Adipocyte (in vitro differentiated cells): Measurements from ENCODE around the gene DSP.

Source experiments
- DNase-seq: peaks from one replicate; pipeline ENCODE4 v3.0.0-alpha.2; 2015; ENCODE audit warnings: low read depth
- H3K27me3 ChIP-seq: replicated peaks from 2 replicates; pipeline ENCODE4 v1.7.0; 2013; ENCODE audit warnings: mild to moderate bottlenecking, low read length, moderate library complexity; ENCODE audit not compliant: control insufficient read depth, insufficient read depth
- H3K36me3 ChIP-seq: 2 replicates; pipeline ENCODE4 v1.7.0; 2013; ENCODE audit warnings: low read length, mild to moderate bottlenecking, moderate library complexity; ENCODE audit not compliant: control insufficient read depth, insufficient read depth, severe bottlenecking
- H3K4me1 ChIP-seq: 2 replicates; pipeline ENCODE4 v1.7.0; 2013; ENCODE audit warnings: mild to moderate bottlenecking, low read length, moderate library complexity; ENCODE audit not compliant: control insufficient read depth, insufficient read depth
- H3K4me3 ChIP-seq: 2 replicates; pipeline ENCODE4 v1.7.0; 2013; ENCODE audit warnings: mild to moderate bottlenecking, low read length, moderate library complexity
- H3K9ac ChIP-seq: 2 replicates; pipeline ENCODE4 v1.7.0; 2013; ENCODE audit warnings: mild to moderate bottlenecking, low read length, moderate library complexity
- H3K9me3 ChIP-seq: 2 replicates; pipeline ENCODE4 v1.7.0; 2013; ENCODE audit warnings: mild to moderate bottlenecking, low read length, moderate library complexity; ENCODE audit not compliant: control insufficient read depth

The DSP gene

DNA sequence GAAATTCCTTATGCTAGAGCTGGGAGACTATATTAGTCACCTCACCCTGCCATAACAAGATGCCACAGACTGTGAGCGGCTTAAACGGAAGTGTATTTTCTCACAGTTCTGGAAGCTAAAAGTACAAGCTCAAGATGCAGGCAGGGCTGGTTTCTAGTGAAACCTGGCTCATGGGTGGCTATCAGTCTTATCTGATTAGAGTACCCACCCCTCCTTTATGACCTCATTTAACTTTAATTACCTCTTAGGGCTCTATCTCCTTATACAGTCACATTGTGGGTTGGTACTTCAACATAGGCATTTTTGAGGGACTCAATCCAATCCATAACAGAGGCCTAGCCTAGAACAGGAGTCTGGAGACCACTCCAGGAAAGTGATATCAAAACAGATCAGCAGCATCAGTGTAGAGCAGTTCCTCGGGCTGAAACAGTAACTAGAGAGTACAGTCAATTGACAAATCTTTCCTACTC lies 46.2 kb downstream of the DSP start:
- DNase-seq = peak; percentile 18
- H3K4me3 ChIP-seq = no peak overlapping the region
- no peaks in the 10 kb centered on the region for H3K9me3 ChIP-seq

DNA sequence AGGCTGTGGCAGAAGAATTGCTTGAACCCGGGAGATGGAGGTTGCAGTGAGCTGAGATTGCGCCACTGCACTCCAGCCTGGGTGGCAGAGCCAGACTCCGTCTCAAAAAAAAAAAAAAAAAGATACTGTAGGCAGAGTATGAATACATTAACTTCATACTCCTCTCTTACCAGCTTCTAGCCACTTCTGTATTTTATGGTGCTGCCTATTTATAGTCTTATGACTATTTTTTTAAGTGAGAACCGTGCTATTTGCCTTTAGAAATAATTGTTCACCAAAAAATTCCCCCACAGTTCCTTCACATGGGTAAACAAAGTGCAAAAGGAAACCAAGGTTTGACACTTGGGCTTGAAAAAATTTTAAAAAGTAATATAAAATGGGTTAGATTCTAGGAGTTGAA lies 47.0 kb downstream of the DSP start:
- H3K27me3 ChIP-seq = no peaks in the 10 kb centered on the region
- peaks cover 23% of the 10 kb centered on the region for H3K4me1 ChIP-seq
- H3K9ac ChIP-seq = no peak overlapping the region
- no peak for DNase-seq
- H3K4me3 ChIP-seq = no peak overlapping the region
- peaks cover 23% of the 10 kb centered on the region for H3K36me3 ChIP-seq
- no peaks in the 10 kb centered on the region for H3K9me3 ChIP-seq

More for the DNA sequence above, 46.2 kb downstream of the DSP start:
- Histone ChIP-seq H3K27me3 (no peaks in the 10 kb centered on the region), H3K36me3 (peaks cover 28% of the 10 kb centered on the region), H3K9ac (no peak overlapping the region), H3K4me1 (peaks cover 23% of the 10 kb centered on the region)

DNA sequence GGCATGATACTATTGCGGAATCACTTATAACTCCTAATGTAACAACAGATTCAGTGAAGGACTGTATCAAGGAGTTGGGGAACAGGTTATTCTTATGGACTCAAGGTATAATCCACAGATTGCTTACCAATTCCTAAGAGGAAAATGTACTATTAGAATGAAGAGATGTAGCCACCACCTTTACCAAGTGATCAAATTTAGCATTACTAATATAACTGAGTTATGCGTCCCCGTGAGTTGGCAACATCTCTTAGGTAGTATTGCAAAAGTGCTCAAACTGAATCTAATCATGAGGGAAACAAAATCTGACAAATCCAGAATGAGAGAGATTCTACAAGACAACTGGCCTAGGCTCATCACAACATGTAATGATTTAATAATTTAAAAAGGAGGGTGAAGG lies 47.8 kb downstream of the DSP start:
- no peaks in the 10 kb centered on the region for H3K27me3 ChIP-seq
- H3K4me3 ChIP-seq = peak overlapping the region; percentile 94
- peak overlapping the region; percentile 94 for H3K9ac ChIP-seq
- peaks cover 23% of the 10 kb centered on the region for H3K4me1 ChIP-seq
- H3K9me3 ChIP-seq = no peaks in the 10 kb centered on the region
- H3K36me3 ChIP-seq = peaks cover 23% of the 10 kb centered on the region
- DNase-seq = peak; percentile 20

DNA sequence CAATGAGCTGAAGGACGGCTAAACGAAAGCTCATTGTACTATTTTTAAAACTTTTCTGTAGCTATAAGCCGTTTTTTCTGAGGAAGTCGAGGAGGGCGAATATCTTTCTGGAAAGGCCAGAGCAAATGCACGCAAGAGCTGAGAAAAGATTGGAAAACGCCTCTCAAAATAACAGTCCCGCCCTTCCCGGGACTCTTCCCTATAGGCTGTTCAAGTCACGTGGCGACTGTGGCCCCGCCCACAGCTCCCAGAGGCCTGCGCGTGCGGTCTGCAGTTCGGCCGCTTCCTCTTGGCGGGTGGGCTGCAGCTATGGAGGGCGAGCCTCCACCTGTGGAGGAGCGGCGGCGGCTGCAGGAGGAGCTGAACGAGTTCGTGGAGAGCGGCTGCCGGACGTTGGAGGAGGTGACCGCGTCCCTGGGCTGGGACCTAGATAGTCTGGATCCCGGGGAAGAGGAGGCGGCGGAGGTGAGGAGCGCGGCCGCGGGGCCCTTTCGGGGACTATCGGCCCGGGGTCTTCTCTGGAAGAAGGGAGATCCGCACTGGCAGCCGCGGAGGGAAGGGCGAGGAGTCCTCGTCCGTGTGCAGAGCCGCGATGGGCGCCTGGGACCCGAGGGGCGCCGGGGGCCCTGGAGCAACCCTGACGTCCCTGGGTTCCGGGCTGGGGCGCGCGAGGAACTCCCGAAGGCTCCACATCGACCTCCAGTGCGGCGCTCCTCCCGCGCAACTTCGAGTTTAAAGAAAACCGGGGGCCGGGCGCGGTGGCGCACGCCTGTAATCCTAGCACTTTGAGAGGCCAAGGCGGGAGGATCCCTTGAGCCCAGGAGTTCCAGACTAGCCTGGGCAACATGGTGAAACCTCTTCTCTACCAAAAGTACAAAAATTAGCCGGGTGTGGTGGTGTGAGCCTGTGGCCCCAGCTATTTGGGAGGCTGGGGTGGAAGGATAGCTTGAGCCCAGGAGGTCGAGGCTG lies 48.8 kb downstream of the DSP start, which contains the start of gene SNRNP48:
Gene SNRNP48, plus strand, starts transcription at position 250 of the 969 bp plus-strand sequence. Its CDS starts 60 bp downstream, at position 310.
- Histone ChIP-seq H3K4me1 (peaks cover 23% of the 10 kb centered on the region), H3K4me3 (peak within 1 kb of the TSS; percentile 94), H3K9me3 (no peaks in the 10 kb centered on the region), H3K27me3 (no peaks in the 10 kb centered on the region), H3K9ac (peak within 1 kb of the TSS; percentile 94), H3K36me3 (peaks cover 25% of the 10 kb centered on the region)
- DNase-seq = peak; percentile 98

DNA sequence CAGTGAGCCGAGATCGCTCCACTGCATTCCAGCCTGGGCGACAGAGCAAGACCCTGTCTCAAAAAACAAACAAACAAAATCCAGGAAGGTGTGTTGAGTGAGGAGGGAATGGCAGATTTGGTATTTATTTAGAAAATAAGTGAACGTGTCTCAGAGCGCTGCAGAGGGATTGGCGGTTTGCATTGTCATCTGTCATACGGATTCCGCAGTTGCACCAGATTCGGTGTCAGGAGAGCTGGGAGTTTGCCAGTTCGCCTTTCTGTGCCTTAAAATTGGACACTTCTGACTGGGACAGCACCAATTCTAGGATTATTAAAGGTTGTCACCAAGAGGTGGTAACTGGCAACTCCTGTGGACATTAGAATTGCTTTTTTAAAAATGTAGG lies 49.4 kb downstream of the DSP start:
- Histone ChIP-seq H3K9ac (peak overlapping the region; percentile 94), H3K4me3 (peak overlapping the region; percentile 94), H3K9me3 (no peaks in the 10 kb centered on the region), H3K27me3 (no peaks in the 10 kb centered on the region), H3K4me1 (peaks cover 23% of the 10 kb centered on the region), H3K36me3 (peaks cover 27% of the 10 kb centered on the region)
- peak; percentile 15 for DNase-seq

DNA sequence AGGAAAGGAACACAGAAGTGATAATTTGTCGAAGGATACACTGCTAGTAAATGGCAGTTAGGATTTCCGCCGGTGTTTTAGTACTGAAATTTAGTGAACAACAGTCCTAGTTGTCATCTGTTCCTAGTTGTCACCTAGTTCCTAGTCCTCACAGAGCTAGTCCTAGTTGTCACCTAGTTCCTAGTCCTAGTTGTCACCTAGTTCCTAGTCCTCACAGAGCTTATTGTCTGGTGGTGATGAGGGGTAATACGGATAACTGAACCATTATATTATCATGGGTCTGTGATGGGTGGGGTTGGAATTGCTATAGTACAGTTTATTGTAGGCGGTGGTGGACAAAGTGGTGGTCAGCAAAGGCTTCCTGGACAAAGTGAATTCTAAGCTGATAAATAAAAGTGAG lies 50.3 kb downstream of the DSP start:
- Histone ChIP-seq H3K27me3 (no peaks in the 10 kb centered on the region), H3K4me3 (peak overlapping the region; percentile 94), H3K4me1 (peaks cover 23% of the 10 kb centered on the region), H3K36me3 (peaks cover 35% of the 10 kb centered on the region), H3K9me3 (no peaks in the 10 kb centered on the region), H3K9ac (no peak overlapping the region)
- DNase-seq = no peak

DNA sequence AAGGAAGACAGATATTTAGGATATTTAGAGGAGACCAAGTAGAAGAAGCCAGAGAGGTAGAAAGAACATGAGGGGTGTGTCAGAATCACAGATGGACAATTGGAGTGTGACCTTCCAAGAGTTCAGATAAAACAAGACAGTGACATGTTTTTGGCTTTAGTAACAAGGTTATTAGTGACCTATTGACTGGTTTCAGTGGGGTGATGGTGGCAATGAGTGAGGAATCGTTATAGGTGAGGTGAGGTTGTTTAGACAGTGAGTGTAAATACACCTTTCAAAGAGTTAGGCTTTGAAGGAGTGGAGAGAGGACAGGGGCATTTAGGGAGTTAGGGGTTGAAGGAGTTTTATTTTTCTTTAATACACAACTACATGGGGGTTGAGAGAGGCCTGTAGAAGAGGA lies 51.8 kb downstream of the DSP start:
- Histone ChIP-seq H3K4me3 (no peak overlapping the region), H3K9me3 (no peaks in the 10 kb centered on the region), H3K4me1 (peaks cover 23% of the 10 kb centered on the region), H3K27me3 (no peaks in the 10 kb centered on the region), H3K9ac (no peak overlapping the region), H3K36me3 (peaks cover 48% of the 10 kb centered on the region)
- no peak for DNase-seq

DNA sequence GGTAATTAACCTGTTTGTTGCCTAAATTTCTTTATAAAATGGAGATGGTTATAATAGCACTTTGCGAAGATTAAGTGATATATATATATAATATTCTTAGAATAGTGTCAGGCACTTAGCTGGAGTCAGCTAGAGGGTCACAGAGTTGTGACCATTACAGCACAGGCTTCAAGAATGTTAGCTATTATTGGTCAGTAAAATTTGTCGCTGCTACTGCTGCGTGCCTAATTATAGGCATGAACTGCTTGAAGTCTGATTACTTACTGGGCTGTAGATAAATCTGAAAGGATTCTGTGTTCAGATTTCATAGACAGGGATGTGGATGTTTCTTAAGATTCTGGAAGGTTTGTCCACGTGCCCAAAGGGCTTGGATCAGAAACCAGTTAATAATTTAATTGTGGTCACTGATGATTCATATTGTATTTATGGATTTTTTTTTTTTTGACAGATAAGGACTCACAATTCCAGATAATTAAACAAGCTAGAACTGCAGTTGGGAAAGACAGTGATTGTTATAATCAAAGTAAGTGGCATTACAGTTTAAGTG lies 53.2 kb downstream of the DSP start:
- Histone ChIP-seq H3K4me3 (no peak overlapping the region), H3K27me3 (no peaks in the 10 kb centered on the region), H3K36me3 (peaks cover 61% of the 10 kb centered on the region), H3K4me1 (peaks cover 16% of the 10 kb centered on the region), H3K9ac (no peak overlapping the region), H3K9me3 (no peaks in the 10 kb centered on the region)
- no peak for DNase-seq

DNA sequence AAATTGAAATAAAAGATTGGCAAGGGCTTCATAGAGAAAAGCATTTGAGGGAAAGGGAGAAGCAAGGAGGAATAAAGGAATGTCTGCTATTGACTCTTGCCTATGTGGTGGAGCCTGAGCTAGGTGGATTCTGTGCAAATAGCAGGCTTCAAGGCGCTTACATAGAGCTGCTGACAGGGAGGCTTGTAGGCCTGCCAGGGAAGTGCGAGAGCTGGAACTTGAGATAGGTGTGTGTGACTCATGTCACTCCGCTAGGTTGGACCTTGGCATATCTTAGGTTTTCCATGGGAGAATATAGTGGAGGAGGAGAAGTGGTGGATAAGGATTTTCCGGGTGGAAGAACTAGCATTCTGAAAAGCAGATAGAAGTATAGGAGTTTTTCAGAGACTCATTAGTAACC lies 62.5 kb downstream of the DSP start:
- DNase-seq = no peak
- H3K4me3 ChIP-seq = no peak overlapping the region
- H3K27me3 ChIP-seq = no peaks in the 10 kb centered on the region
- no peak overlapping the region for H3K9ac ChIP-seq
- H3K4me1 ChIP-seq = no peaks in the 10 kb centered on the region
- H3K36me3 ChIP-seq = peaks cover 99% of the 10 kb centered on the region
- no peaks in the 10 kb centered on the region for H3K9me3 ChIP-seq

DNA sequence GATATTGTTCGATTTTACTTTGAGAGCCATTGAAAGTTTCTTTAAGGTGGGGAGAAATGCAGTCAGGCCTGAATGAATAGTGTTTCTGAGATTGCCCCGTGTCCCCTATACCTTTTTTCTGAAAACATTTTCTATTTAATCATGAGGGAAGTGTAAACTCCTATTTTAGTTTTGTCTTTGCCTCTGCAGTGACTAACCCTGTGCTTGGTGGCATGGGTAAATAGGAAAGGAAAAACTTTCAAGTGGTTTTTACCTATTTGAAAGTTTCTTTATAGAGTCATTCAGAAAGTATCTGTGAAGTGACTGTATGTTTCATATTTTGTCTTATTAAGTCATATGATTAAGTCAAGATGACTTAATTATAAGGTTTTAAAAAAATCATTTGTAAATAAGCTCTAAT lies 63.0 kb downstream of the DSP start:
- Histone ChIP-seq H3K27me3 (no peaks in the 10 kb centered on the region), H3K36me3 (peaks cover 99% of the 10 kb centered on the region), H3K4me1 (no peaks in the 10 kb centered on the region), H3K9ac (no peak overlapping the region), H3K9me3 (no peaks in the 10 kb centered on the region), H3K4me3 (no peak overlapping the region)
- no peak for DNase-seq

DNA sequence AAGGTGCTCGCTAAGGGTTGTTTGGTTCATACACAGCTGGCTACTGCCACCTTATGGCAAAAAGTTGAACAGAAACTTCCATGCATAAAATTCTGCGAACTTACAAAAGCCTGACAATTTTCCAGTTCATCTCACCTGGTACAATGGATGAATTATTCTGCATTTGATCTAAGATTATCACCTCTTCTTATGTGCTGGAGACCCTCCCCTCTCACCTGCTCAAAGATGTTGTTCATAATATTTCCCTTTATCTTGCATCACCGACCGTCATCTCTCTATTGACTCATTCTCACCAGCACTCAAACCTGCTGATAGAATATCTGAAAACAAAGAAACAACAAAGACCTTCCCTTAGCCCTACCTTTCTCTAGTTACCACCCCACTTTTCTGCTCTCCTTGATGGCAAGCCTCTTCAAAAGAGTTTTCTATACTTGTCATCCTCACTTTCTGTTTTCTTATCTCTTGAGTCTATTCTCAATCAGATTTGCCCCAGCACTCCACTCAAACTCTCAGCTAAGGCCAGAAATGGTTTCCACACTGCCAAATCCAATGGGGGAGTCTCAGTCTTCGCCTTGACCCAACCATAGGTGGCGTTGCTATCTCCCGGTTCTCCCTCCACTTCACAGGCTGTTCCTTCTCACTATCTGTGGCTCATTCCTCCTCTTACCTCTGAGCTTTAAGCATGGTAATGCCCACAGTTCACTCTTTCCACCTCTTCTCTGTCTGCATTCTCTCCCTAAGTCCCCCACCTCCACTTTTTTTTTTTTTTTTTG lies 74.3 kb downstream of the DSP start:
- peak; percentile 81 for DNase-seq
- peaks cover 23% of the 10 kb centered on the region for H3K36me3 ChIP-seq
- H3K4me1 ChIP-seq = peaks cover 27% of the 10 kb centered on the region
- no peaks in the 10 kb centered on the region for H3K27me3 ChIP-seq
- H3K9me3 ChIP-seq = no peaks in the 10 kb centered on the region
- H3K9ac ChIP-seq = peak overlapping the region; percentile 45
- H3K4me3 ChIP-seq = no peak overlapping the region
